OCI-LY7 (cell line): ENCODE measurements around the gene FAM135A. TPM values are rescaled to one million over a fixed set of nuclear protein-coding genes. Genes with fewer than 3 reads are reported as not detected.
"Not testable (repeated sequence)": the region's sequence is repeated elsewhere in the genome, so short reads cannot be mapped to it uniquely, and the experiment has no call there.

Experiments used
- BruUV-seq: library from RNA; stranded (reverse); fragments of 400-500 nt; replicated peaks from 2 replicates; lab custom pipeline; 2021; lab: Mats Ljungman, UMichigan
- CTCF ChIA-PET: fragments of 300-600 bp; sonication (Branson Sonifier 250); formaldehyde crosslinking; loops from one replicate; lab custom pipeline; 2022; ENCODE audit warnings: antibody characterized with exemption; ENCODE audit not compliant: unreplicated experiment; lab: Charles Lee
- POLR2A ChIA-PET: fragments of 300-600 bp; sonication (Branson Sonifier 250); formaldehyde crosslinking; loops from one replicate; lab custom pipeline; 2022; ENCODE audit warnings: antibody characterized with exemption; lab: Charles Lee
- DNase-seq: peaks from one replicate; pipeline ENCODE4 v3.0.0-alpha.2; 2015; ENCODE audit warnings: low spot score
- H2AFZ ChIP-seq: fragments of 200-600 bp; sonication (generic), shearing (Covaris generic); 2 replicates; pipeline ENCODE4 v1.6.1; 2014; ENCODE audit warnings: mild to moderate bottlenecking, antibody characterized with exemption, low read length, moderate library complexity
- H3K27ac ChIP-seq: fragments of 200-600 bp; sonication (generic); 2 replicates; pipeline ENCODE4 v1.5.1; 2014; ENCODE audit warnings: mixed run types, low read depth, mild to moderate bottlenecking, moderate library complexity, low read length, inconsistent platforms; ENCODE audit not compliant: poor library complexity, severe bottlenecking
- H3K36me3 ChIP-seq: fragments of 200-600 bp; sonication (generic); 2 replicates; pipeline ENCODE4 v1.6.1; 2014; ENCODE audit warnings: mild to moderate bottlenecking, antibody characterized with exemption, low read length, moderate library complexity, mixed read lengths; ENCODE audit not compliant: insufficient read depth
- H3K4me1 ChIP-seq: fragments of 200-600 bp; sonication (generic); 2 replicates; pipeline ENCODE4 v1.5.1; 2014; ENCODE audit warnings: mild to moderate bottlenecking, low read length; ENCODE audit not compliant: insufficient read depth, poor library complexity, severe bottlenecking
- H3K4me2 ChIP-seq: fragments of 200-600 bp; sonication (generic); 2 replicates; pipeline ENCODE4 v1.6.1; 2014; ENCODE audit warnings: mild to moderate bottlenecking, low read length
- H3K4me3 ChIP-seq: fragments of 200-600 bp; sonication (generic); 2 replicates; pipeline ENCODE4 v1.5.1; 2014; ENCODE audit warnings: mild to moderate bottlenecking, low read depth, low read length; ENCODE audit not compliant: poor library complexity, severe bottlenecking
- H3K79me2 ChIP-seq: fragments of 200-600 bp; sonication (generic); 2 replicates; pipeline ENCODE4 v1.6.1; 2016; ENCODE audit warnings: low read depth, mild to moderate bottlenecking, low read length, moderate library complexity, mixed read lengths; ENCODE audit not compliant: insufficient read depth
- H3K9me2 ChIP-seq: fragments of 200-600 bp; sonication (generic); 2 replicates; pipeline ENCODE4 v1.6.1; 2016; ENCODE audit warnings: mild to moderate bottlenecking, low read length, mixed read lengths; ENCODE audit not compliant: insufficient read depth
- H3K9me3 ChIP-seq: fragments of 200-600 bp; sonication (generic); 2 replicates; pipeline ENCODE4 v1.6.1; 2014; ENCODE audit warnings: mild to moderate bottlenecking, mixed run types, low read length, mixed read lengths
- H4K20me1 ChIP-seq: fragments of 200-600 bp; sonication (generic); 2 replicates; pipeline ENCODE4 v1.6.1; 2014; ENCODE audit warnings: mild to moderate bottlenecking, antibody characterized with exemption, low read length, moderate library complexity, mixed read lengths; ENCODE audit not compliant: insufficient read depth
- CTCF ChIP-seq: fragments of 200-600 bp; sonication (generic); conservative IDR thresholded peaks from 2 replicates; pipeline ENCODE4 v1.5.1; 2014; ENCODE audit warnings: mild to moderate bottlenecking, antibody characterized with exemption, low read length, moderate library complexity, mixed read lengths
- EZH2phosphoT487 ChIP-seq: fragments of 200-600 bp; sonication (generic); IDR thresholded peaks from 2 replicates; pipeline ENCODE4 v1.6.1; 2018; ENCODE audit warnings: low read depth, borderline replicate concordance, mild to moderate bottlenecking, mixed run types, antibody characterized with exemption, low read length, moderate library complexity, mixed read lengths
- intact Hi-C: fragments of 100-400 bp; cut with micrococcal nuclease; formaldehyde crosslinking; loops from one replicate; pipeline ENCODE4 v1.10.0; 2022; ENCODE audit not compliant: unreplicated experiment
- total RNA-seq, 2 experiments: library from RNA; depleted of rRNA in 1 of 2; stranded (reverse); fragments of >200 nt in 1 of 2; shearing (Covaris generic) in 1 of 2; gene quantifications; 2 replicates each; pipeline ENCODE4 v1.2.3, GENCODE V29; 2014 to 2022

Gene FAM135A
- total RNA-seq, 2 experiments from 2014 or later: 35.5 to 66.2 TPM

GRCh38 chr6:70494833-70495232 lies 81.5 kb downstream of the FAM135A start:
- no peak overlapping the region for H3K4me2 ChIP-seq
- no peak for DNase-seq
- intact Hi-C loops: no loop called here
- ChIA-PET CTCF (no interaction called here), POLR2A (interaction anchor here (0.7 kb wide), 1 partner anchor 711 kb away, joined by 3 read pairs; no protein-coding TSS in a partner anchor)
- H3K36me3 ChIP-seq: peaks cover 9% of the 10 kb centered on the region
- H3K27ac ChIP-seq: no peak overlapping the region
- H3K9me2 ChIP-seq: no peaks in the 10 kb centered on the region
- no peak overlapping the region for H2AFZ ChIP-seq
- no peaks in the 10 kb centered on the region for H3K79me2 ChIP-seq
- no peak overlapping the region for H3K4me3 ChIP-seq
- no peaks in the 10 kb centered on the region for H4K20me1 ChIP-seq
- TF ChIP-seq CTCF: no peak
- no peak for TF ChIP-seq EZH2phosphoT487
- H3K9me3 ChIP-seq: no peaks in the 10 kb centered on the region
- BruUV-seq: no TSS peak
- H3K4me1 ChIP-seq: no peaks in the 10 kb centered on the region

GRCh38 chr6:70495790-70496189 lies 82.5 kb downstream of the FAM135A start:
- H4K20me1 ChIP-seq, H3K79me2 ChIP-seq, BruUV-seq, H3K9me2 ChIP-seq, CTCF ChIA-PET, H3K4me3 ChIP-seq, DNase-seq, H2AFZ ChIP-seq, H3K9me3 ChIP-seq, H3K4me1 ChIP-seq, H3K27ac ChIP-seq, H3K4me2 ChIP-seq, intact Hi-C loops: not testable (repeated sequence)
- POLR2A ChIA-PET: interaction anchor here (1.1 kb wide), 1 partner anchor 21 kb away, joined by 6 read pairs; no protein-coding TSS in a partner anchor
- peaks cover 12% of the 10 kb centered on the region for H3K36me3 ChIP-seq

GRCh38 chr6:70502484-70502883 lies 89.2 kb downstream of the FAM135A start:
- Histone ChIP-seq H3K79me2 (no peaks in the 10 kb centered on the region), H3K9me2 (no peaks in the 10 kb centered on the region), H4K20me1 (no peaks in the 10 kb centered on the region), H3K36me3 (peaks cover 50% of the 10 kb centered on the region), H2AFZ (no peak overlapping the region), H3K9me3 (peaks cover 12% of the 10 kb centered on the region), H3K4me3 (no peak overlapping the region), H3K4me1 (no peaks in the 10 kb centered on the region), H3K4me2 (no peak overlapping the region), H3K27ac (no peak overlapping the region)
- TF ChIP-seq CTCF (no peak), EZH2phosphoT487 (no peak)
- intact Hi-C loops: no loop called here
- DNase-seq: no peak
- CTCF ChIA-PET: no interaction called here
- POLR2A ChIA-PET: no interaction called here
- BruUV-seq: no TSS peak
